ENCODE measurements around the gene PPAN.
A peak's percentile ranks its signal among the peaks of the same experiment; 100 is the strongest.

The PPAN gene

GRCh38 chr19:10086591-10087192 is 19.5 kb upstream of the PPAN start:
- peak overlapping the region; percentile 94 for H3K4me3 ChIP-seq (ENCODE audit: low read depth, low read length)
- in situ Hi-C loops (cut with HindIII; ENCODE audit: low sequenced_read_pairs) = no loop called here
- DNase-seq (ENCODE audit: low read depth, low spot score) = no peak
- no peak for TF ChIP-seq CTCF (IDR thresholded peaks at IDR 0.05; ENCODE audit: low read depth, low read length)

GRCh38 chr19:10087296-10088061 is 18.7 kb upstream of the PPAN start:
- no peak for DNase-seq (ENCODE audit: low read depth, low spot score)
- peak overlapping the region; percentile 94 for H3K4me3 ChIP-seq (ENCODE audit: low read depth, low read length)
- in situ Hi-C loops (cut with HindIII; ENCODE audit: low sequenced_read_pairs) = no loop called here
- TF ChIP-seq CTCF (IDR thresholded peaks at IDR 0.05; ENCODE audit: low read depth, low read length) = no peak

GRCh38 chr19:10088949-10089554 is 17.1 kb upstream of the PPAN start:
- no peak for TF ChIP-seq CTCF (IDR thresholded peaks at IDR 0.05; ENCODE audit: low read depth, low read length)
- DNase-seq (ENCODE audit: low read depth, low spot score) = no peak
- no peak overlapping the region for H3K4me3 ChIP-seq (ENCODE audit: low read depth, low read length)
- in situ Hi-C loops (cut with HindIII; ENCODE audit: low sequenced_read_pairs) = no loop called here

- no peak for TF ChIP-seq CTCF (IDR thresholded peaks at IDR 0.05; ENCODE audit: low read depth, low read length)
- in situ Hi-C loops (cut with HindIII; ENCODE audit: low sequenced_read_pairs) = no loop called here
- H3K4me3 ChIP-seq (ENCODE audit: low read depth, low read length) = no peak overlapping the region
- no peak for DNase-seq (ENCODE audit: low read depth, low spot score)
Measured at GRCh38 chr19:10089801-10090375, 16.3 kb upstream of the PPAN start.

- no peak overlapping the region for H3K4me3 ChIP-seq (ENCODE audit: low read depth, low read length)
- in situ Hi-C loops (cut with HindIII; ENCODE audit: low sequenced_read_pairs) = no loop called here
- TF ChIP-seq CTCF (IDR thresholded peaks at IDR 0.05; ENCODE audit: low read depth, low read length) = no peak
- DNase-seq (ENCODE audit: low read depth, low spot score) = no peak
Measured at GRCh38 chr19:10091370-10091687, 14.8 kb upstream of the PPAN start.

GRCh38 chr19:10091895-10092641 is 14.1 kb upstream of the PPAN start:
- no peak for TF ChIP-seq CTCF (IDR thresholded peaks at IDR 0.05; ENCODE audit: low read depth, low read length)
- no peak overlapping the region for H3K4me3 ChIP-seq (ENCODE audit: low read depth, low read length)
- in situ Hi-C loops (cut with HindIII; ENCODE audit: low sequenced_read_pairs) = no loop called here
- DNase-seq (ENCODE audit: low read depth, low spot score) = no peak
